Measurements from ENCODE around the gene ARMC3.
"Not testable (repeated sequence)": the region's sequence is repeated elsewhere in the genome, so short reads cannot be mapped to it uniquely, and the experiment has no call there.

The ARMC3 gene

GRCh38 chr10:22927166-22927565, 687 bp upstream of the ARMC3 start:
- DNase-seq (ENCODE audit: low read depth): no peak

- DNase-seq (ENCODE audit: low read depth): not testable (repeated sequence)
These were observed 1.2 kb downstream of the ARMC3 start for GRCh38 chr10:22929053-22929452.

GRCh38 chr10:22931948-22932347, 4.1 kb downstream of the ARMC3 start:
- no peak for DNase-seq (ENCODE audit: low read depth)

GRCh38 chr10:22932626-22933370, 4.9 kb downstream of the ARMC3 start:
- DNase-seq (ENCODE audit: low read depth): no peak

GRCh38 chr10:22934726-22935125, 6.9 kb downstream of the ARMC3 start:
- no peak for DNase-seq (ENCODE audit: low read depth)

GRCh38 chr10:22942437-22942836, 14.6 kb downstream of the ARMC3 start:
- no peak for DNase-seq (ENCODE audit: low read depth)

- no peak for DNase-seq (ENCODE audit: low read depth)
These were observed 18.3 kb downstream of the ARMC3 start for GRCh38 chr10:22945934-22946673.

- no peak for DNase-seq (ENCODE audit: low read depth)
These were observed 27.1 kb downstream of the ARMC3 start for GRCh38 chr10:22954970-22955369.

- no peak for DNase-seq (ENCODE audit: low read depth)
These were observed 30.5 kb downstream of the ARMC3 start for GRCh38 chr10:22958338-22958737.

GRCh38 chr10:22959292-22959691, 31.4 kb downstream of the ARMC3 start:
- DNase-seq (ENCODE audit: low read depth): no peak

GRCh38 chr10:22959950-22960349, 32.1 kb downstream of the ARMC3 start:
- no peak for DNase-seq (ENCODE audit: low read depth)

GRCh38 chr10:22962817-22963216, 35.0 kb downstream of the ARMC3 start:
- DNase-seq (ENCODE audit: low read depth): no peak

- no peak for DNase-seq (ENCODE audit: low read depth)
These were observed 41.9 kb downstream of the ARMC3 start for GRCh38 chr10:22969704-22970103.

- DNase-seq (ENCODE audit: low read depth): no peak
These were observed 48.7 kb downstream of the ARMC3 start for GRCh38 chr10:22976534-22976933.

- DNase-seq (ENCODE audit: low read depth): no peak
These were observed 49.9 kb downstream of the ARMC3 start for GRCh38 chr10:22977751-22978150.

- no peak for DNase-seq (ENCODE audit: low read depth)
These were observed 50.4 kb downstream of the ARMC3 start for GRCh38 chr10:22978287-22978686.

- DNase-seq (ENCODE audit: low read depth): no peak
These were observed 51.1 kb downstream of the ARMC3 start for GRCh38 chr10:22978918-22979317.

- DNase-seq (ENCODE audit: low read depth): no peak
These were observed 53.0 kb downstream of the ARMC3 start for GRCh38 chr10:22980822-22981221.

- no peak for DNase-seq (ENCODE audit: low read depth)
These were observed 56.2 kb downstream of the ARMC3 start for GRCh38 chr10:22984066-22984465.

GRCh38 chr10:22986771-22987542, 59.1 kb downstream of the ARMC3 start:
- no peak for DNase-seq (ENCODE audit: low read depth)

GRCh38 chr10:22988581-22989360, 60.9 kb downstream of the ARMC3 start:
- DNase-seq (ENCODE audit: low read depth): peak; percentile 55

GRCh38 chr10:22990443-22990842, 62.6 kb downstream of the ARMC3 start:
- no peak for DNase-seq (ENCODE audit: low read depth)

Data from activated T-helper 9 cell treated with anti-CD3 and anti-CD28 coated beads, Interleukin-2, amount 50 U/mL, for 16 hours (primary cell).